ENCODE data around the gene NAA38. TPM values are rescaled to one million over a fixed set of nuclear protein-coding genes. Genes with fewer than 3 reads are reported as not detected.
A peak's percentile ranks its signal among the peaks of the same experiment; 100 is the strongest.

NAA38 gene
- total RNA-seq, 1 donor from 2014 or later: 66.2 TPM

- no peak for DNase-seq (ENCODE audit: extremely low spot score, unreplicated experiment)
- no peaks in the 10 kb centered on the region for H3K27me3 Mint-ChIP-seq (ENCODE audit: unreplicated experiment)
- H3K4me3 Mint-ChIP-seq (ENCODE audit: unreplicated experiment): no peak overlapping the region
- peak overlapping the region; percentile 60 for H3K27ac Mint-ChIP-seq (ENCODE audit: unreplicated experiment)
- peaks cover 9% of the 10 kb centered on the region for H3K36me3 Mint-ChIP-seq (ENCODE audit: unreplicated experiment)
- H3K9me3 Mint-ChIP-seq (ENCODE audit: unreplicated experiment): no peaks in the 10 kb centered on the region
- TF ChIP-seq CTCF (IDR thresholded peaks at IDR 0.05): no peak
- H3K4me1 Mint-ChIP-seq (ENCODE audit: unreplicated experiment): peaks cover 3% of the 10 kb centered on the region
Measured at GRCh38 chr17:7885367-7886226, 28.2 kb upstream of the NAA38 start.

GRCh38 chr17:7884581-7885366 is 27.4 kb upstream of the NAA38 start:
- Mint-ChIP-seq H3K36me3 (ENCODE audit: unreplicated experiment) (peaks cover 5% of the 10 kb centered on the region), H3K4me3 (ENCODE audit: unreplicated experiment) (peak overlapping the region; percentile 73), H3K9me3 (ENCODE audit: unreplicated experiment) (no peaks in the 10 kb centered on the region), H3K4me1 (ENCODE audit: unreplicated experiment) (peaks cover 3% of the 10 kb centered on the region), H3K27ac (ENCODE audit: unreplicated experiment) (peak overlapping the region; percentile 65), H3K27me3 (ENCODE audit: unreplicated experiment) (no peaks in the 10 kb centered on the region)
- no peak for DNase-seq (ENCODE audit: extremely low spot score, unreplicated experiment)
- TF ChIP-seq CTCF (IDR thresholded peaks at IDR 0.05): no peak

GRCh38 chr17:7883781-7884386 is 26.5 kb upstream of the NAA38 start:
- Mint-ChIP-seq H3K36me3 (ENCODE audit: unreplicated experiment) (no peaks in the 10 kb centered on the region), H3K4me3 (ENCODE audit: unreplicated experiment) (no peak overlapping the region), H3K9me3 (ENCODE audit: unreplicated experiment) (no peaks in the 10 kb centered on the region), H3K4me1 (ENCODE audit: unreplicated experiment) (peaks cover 3% of the 10 kb centered on the region), H3K27ac (ENCODE audit: unreplicated experiment) (no peak overlapping the region), H3K27me3 (ENCODE audit: unreplicated experiment) (no peaks in the 10 kb centered on the region)
- TF ChIP-seq CTCF (IDR thresholded peaks at IDR 0.05): no peak
- DNase-seq (ENCODE audit: extremely low spot score, unreplicated experiment): no peak

GRCh38 chr17:7882629-7883028 is 25.3 kb upstream of the NAA38 start:
- TF ChIP-seq CTCF (IDR thresholded peaks at IDR 0.05): no peak
- Mint-ChIP-seq H3K27me3 (ENCODE audit: unreplicated experiment) (no peaks in the 10 kb centered on the region), H3K27ac (ENCODE audit: unreplicated experiment) (no peak overlapping the region), H3K4me3 (ENCODE audit: unreplicated experiment) (no peak overlapping the region), H3K36me3 (ENCODE audit: unreplicated experiment) (no peaks in the 10 kb centered on the region), H3K4me1 (ENCODE audit: unreplicated experiment) (peaks cover 3% of the 10 kb centered on the region), H3K9me3 (ENCODE audit: unreplicated experiment) (no peaks in the 10 kb centered on the region)
- no peak for DNase-seq (ENCODE audit: extremely low spot score, unreplicated experiment)

GRCh38 chr17:7882068-7882467 is 24.7 kb upstream of the NAA38 start:
- Mint-ChIP-seq H3K27ac (ENCODE audit: unreplicated experiment) (no peak overlapping the region), H3K9me3 (ENCODE audit: unreplicated experiment) (no peaks in the 10 kb centered on the region), H3K36me3 (ENCODE audit: unreplicated experiment) (no peaks in the 10 kb centered on the region), H3K4me1 (ENCODE audit: unreplicated experiment) (peaks cover 3% of the 10 kb centered on the region), H3K4me3 (ENCODE audit: unreplicated experiment) (no peak overlapping the region), H3K27me3 (ENCODE audit: unreplicated experiment) (no peaks in the 10 kb centered on the region)
- no peak for TF ChIP-seq CTCF (IDR thresholded peaks at IDR 0.05)
- DNase-seq (ENCODE audit: extremely low spot score, unreplicated experiment): no peak

Measured in osteocyte (in vitro differentiated cells).